ENCODE measurements around the gene SLC6A3.
"Not testable (repeated sequence)": the region's sequence is repeated elsewhere in the genome, so short reads cannot be mapped to it uniquely, and the experiment has no call there.

SLC6A3 gene

GRCh38 chr5:1385395-1386273 is 59.6 kb downstream of the SLC6A3 start:
- DNase-seq = peak; percentile 99

- DNase-seq = peak; percentile 68
These were observed 60.7 kb downstream of the SLC6A3 start for GRCh38 chr5:1384521-1384920.

- peak; percentile 99 for DNase-seq
These were observed 61.3 kb downstream of the SLC6A3 start for GRCh38 chr5:1383886-1384401.

- peak; percentile 91 for DNase-seq
These were observed 61.9 kb downstream of the SLC6A3 start for GRCh38 chr5:1383344-1383743.

GRCh38 chr5:1382248-1382700 is 63.0 kb downstream of the SLC6A3 start:
- no peak for DNase-seq

- DNase-seq = no peak
These were observed 63.6 kb downstream of the SLC6A3 start for GRCh38 chr5:1381370-1382247.

GRCh38 chr5:1380910-1381309 is 64.3 kb downstream of the SLC6A3 start:
- peak; percentile 84 for DNase-seq

- DNase-seq = peak; percentile 94
These were observed 65.0 kb downstream of the SLC6A3 start for GRCh38 chr5:1380011-1380817.

- no peak for DNase-seq
These were observed 66.2 kb downstream of the SLC6A3 start for GRCh38 chr5:1378866-1379659.

GRCh38 chr5:1378096-1378495 is 67.1 kb downstream of the SLC6A3 start:
- no peak for DNase-seq

- DNase-seq = no peak
These were observed 68.3 kb downstream of the SLC6A3 start for GRCh38 chr5:1376981-1377380.

GRCh38 chr5:1375871-1376810 is 69.1 kb downstream of the SLC6A3 start:
- no peak for DNase-seq

GRCh38 chr5:1374679-1375055 is 70.6 kb downstream of the SLC6A3 start:
- DNase-seq = no peak

- DNase-seq = peak; percentile 45
These were observed 71.1 kb downstream of the SLC6A3 start for GRCh38 chr5:1374030-1374678.

- not testable (repeated sequence) for DNase-seq
These were observed 73.3 kb downstream of the SLC6A3 start for GRCh38 chr5:1371972-1372342.

- DNase-seq = no peak
These were observed 73.8 kb downstream of the SLC6A3 start for GRCh38 chr5:1371218-1371971.

- no peak for DNase-seq
These were observed 75.2 kb downstream of the SLC6A3 start for GRCh38 chr5:1370006-1370405.

GRCh38 chr5:1368756-1369155 is 76.5 kb downstream of the SLC6A3 start:
- DNase-seq = no peak

GRCh38 chr5:1368236-1368635 is 77.0 kb downstream of the SLC6A3 start:
- DNase-seq = no peak

All from DMS53 (cell line).